K562 (cell line): ENCODE measurements around the gene ADORA3. TPM values are rescaled to one million over a fixed set of nuclear protein-coding genes. Genes with fewer than 3 reads are reported as not detected.
A peak's percentile ranks its signal among the peaks of the same experiment; 100 is the strongest.

Source experiments
- ARHGAP35 ChIP-seq: fragments of 450-650 bp; IDR thresholded peaks from 2 replicates; pipeline ENCODE4 v1.6.1; 2018; ENCODE audit not compliant: partially characterized antibody
- CEBPB ChIP-seq: fragments of 450-650 bp; IDR thresholded peaks from 2 replicates; pipeline ENCODE4 v1.6.1; 2016; ENCODE audit warnings: missing genetic modification characterization, missing compliant biosample characterization
- EHMT2 ChIP-seq: fragments of 450-650 bp; IDR thresholded peaks from 2 replicates; pipeline ENCODE4 v1.6.1; 2018; ENCODE audit warnings: antibody characterized with exemption
- GTF2E2 ChIP-seq: fragments of 200-800 bp; sonication (Bioruptor generic); IDR thresholded peaks from 2 replicates; pipeline ENCODE4 v1.6.1; 2016; ENCODE audit warnings: missing genetic modification characterization, missing compliant biosample characterization
- IRF9 ChIP-seq: fragments of 450-650 bp; IDR thresholded peaks from 2 replicates; pipeline ENCODE4 v1.6.1; 2016; ENCODE audit warnings: missing biosample characterization, missing genetic modification characterization
- NBN ChIP-seq: fragments of 450-650 bp; IDR thresholded peaks from 2 replicates; pipeline ENCODE4 v1.6.1; 2016; ENCODE audit warnings: low read depth, mild to moderate bottlenecking
- NFRKB ChIP-seq: fragments of 450-650 bp; IDR thresholded peaks from 2 replicates; pipeline ENCODE4 v1.6.1; 2016; ENCODE audit warnings: low read depth
- POLR2AphosphoS5 ChIP-seq: IDR thresholded peaks from 2 replicates; pipeline ENCODE4 v1.6.1; 2011; ENCODE audit warnings: mild to moderate bottlenecking, low read depth, low read length, moderate library complexity; ENCODE audit not compliant: control insufficient read depth, insufficient read depth
- POLR3A ChIP-seq: IDR thresholded peaks from 2 replicates; pipeline ENCODE4 v1.6.1; 2011; ENCODE audit warnings: borderline replicate concordance, mild to moderate bottlenecking, moderate library complexity; ENCODE audit not compliant: insufficient read length, insufficient read depth; ENCODE audit errors: extremely low read depth
- SMARCB1 ChIP-seq: IDR thresholded peaks from 2 replicates; pipeline ENCODE4 v1.6.1; 2011; ENCODE audit warnings: improper control_type of control experiment, low read depth; ENCODE audit not compliant: insufficient read length
- SMC3 ChIP-seq: conservative IDR thresholded peaks from 2 replicates; pipeline ENCODE4 v1.6.1; 2011; ENCODE audit warnings: low read depth, low read length, improper control_type of control experiment; ENCODE audit not compliant: insufficient read depth
- SPI1 ChIP-seq: IDR thresholded peaks from 2 replicates; pipeline ENCODE4 v1.6.1; 2011; ENCODE audit warnings: low read depth, low read length, control low read depth, borderline replicate concordance
- TEAD1 ChIP-seq, 2 experiments: fragments of 450-650 bp in 1 of 2; sonication (generic) in 1 of 2; formaldehyde crosslinking; IDR thresholded peaks; 2 replicates each; pipeline versions ENCODE4 v1.4.0 to v1.8.0; 2020 to 2022; ENCODE audit warnings: mild to moderate bottlenecking in 2 of 2, missing genetic modification reagents in 1 of 2
- ZNF197 ChIP-seq: fragments of 200-800 bp; sonication (Bioruptor generic); IDR thresholded peaks from 2 replicates; pipeline ENCODE4 v1.6.1; 2016; ENCODE audit warnings: low read depth, missing genetic modification characterization, missing compliant biosample characterization
- ZNF766 ChIP-seq: fragments of 200-800 bp; sonication (Bioruptor generic); conservative IDR thresholded peaks from 2 replicates; pipeline ENCODE4 v1.6.1; 2016; ENCODE audit warnings: missing genetic modification characterization, missing compliant biosample characterization
- polyA plus RNA-seq, 8 experiments: library from polyadenylated mRNA; depleted of rRNA in 4 of 8; stranded (reverse) in 5 of 8; unstranded in 3 of 8; fragments of >200 nt; fragmentation: Nextera tagmentation in 2 of 8; fragmentation: Illumina TruSeq in 1 of 8; extraction: Ambion mirVana in 2 of 8; extraction: Trizol in 1 of 8; gene quantifications; 2 replicates each; pipeline versions ENCODE4 v1.2.1 to v1.2.3, GENCODE V29; 2011 to 2014; ENCODE audit warnings: inconsistent platforms in 1 of 8, missing spikeins in 1 of 8
- total RNA-seq, 7 experiments: library from RNA; depleted of rRNA in 6 of 7; stranded (reverse); fragments of >200 nt in 6 of 7; fragmentation: Illumina TruSeq in 2 of 7; extraction: Trizol in 2 of 7; gene quantifications; 2 replicates each; pipeline versions ENCODE4 v1.2.1 to v1.2.3, GENCODE V29; 2011 to 2021; ENCODE audit warnings: low replicate concordance in 1 of 7

Gene ADORA3
- total and polyA plus RNA-seq, 9 of the 15 experiments (the other 6 are each of a cell fraction or from before 2014, with no cell fraction given), result 0.09 to 0.35 (median 0.16) TPM; not detected in 3

- TF ChIP-seq ZNF197 (no peak), ARHGAP35 (no peak), ZNF766 (0 out of 2 replicates have a peak, but pooled peaks have one; percentile 11), TEAD1 (CRISPR knock-in tag; IDR thresholded peaks at IDR 0.05) (no peak), SPI1 (peak; percentile 74; the same call in 1 of the 2 replicates), POLR2AphosphoS5 (no peak), EHMT2 (peak; percentile 56; the same call in 1 of the 2 replicates), NBN (no peak), SMARCB1 (no peak), POLR3A (no peak), GTF2E2 (tag) (no peak), CEBPB (tag) (peak; percentile 96), SMC3 (no peak), IRF9 (tag) (no peak), NFRKB (no peak)
Measured at GRCh38 chr1:111489604-111490003, 13.8 kb downstream of the ADORA3 start (continued).
